WTC11 (cell line): Measurements from ENCODE around the gene NAGA. TPM values are rescaled to one million over a fixed set of nuclear protein-coding genes. Genes with fewer than 3 reads are reported as not detected.
"Not testable (repeated sequence)": the region's sequence is repeated elsewhere in the genome, so short reads cannot be mapped to it uniquely, and the experiment has no call there.

ENCODE experiments used
- ATAC-seq: fragments of 200-7000 bp; cut with Tn5 transposase; 2 replicates; pipeline ENCODE4 v1.10.0; 2021; ENCODE audit warnings: mild to moderate bottlenecking, moderate library complexity
- CTCF ChIA-PET: fragments of 300-600 bp; sonication (Branson Sonifier 250); formaldehyde crosslinking; loops from one replicate; lab custom pipeline; 2021; ENCODE audit warnings: antibody characterized with exemption; lab: Charles Lee
- POLR2A ChIA-PET: fragments of 350-600 bp; sonication (Branson Sonifier 250); formaldehyde crosslinking; loops from one replicate; lab custom pipeline; 2021; ENCODE audit warnings: antibody characterized with exemption; lab: Charles Lee
- DNase-seq: peaks from one replicate; pipeline ENCODE4 v3.0.0; 2021; ENCODE audit warnings: low spot score
- H3K27ac Mint-ChIP-seq: 2 replicates; pipeline ENCODE4 v1.8.0; 2021; ENCODE audit warnings: mixed read lengths
- H3K27me3 Mint-ChIP-seq: 2 replicates; pipeline ENCODE4 v1.8.0; 2021; ENCODE audit warnings: low read depth, mild to moderate bottlenecking, moderate library complexity, mixed read lengths
- H3K36me3 Mint-ChIP-seq: 2 replicates; pipeline ENCODE4 v1.8.0; 2021; ENCODE audit warnings: mixed read lengths
- H3K4me1 Mint-ChIP-seq: 2 replicates; pipeline ENCODE4 v1.8.0; 2022; ENCODE audit warnings: mixed read lengths
- H3K4me3 Mint-ChIP-seq: 2 replicates; pipeline ENCODE4 v1.8.0; 2021; ENCODE audit warnings: mild to moderate bottlenecking, moderate library complexity, mixed read lengths
- H3K9me3 Mint-ChIP-seq: 2 replicates; pipeline ENCODE4 v1.8.0; 2021; ENCODE audit warnings: mixed read lengths
- CREM ChIP-seq: sonication (generic); formaldehyde crosslinking; IDR thresholded peaks from 2 replicates; pipeline ENCODE4 v1.8.1; 2022; ENCODE audit warnings: mild to moderate bottlenecking, missing genetic modification reagents, moderate library complexity
- GRHL2 ChIP-seq: fragments of 250-450 bp; sonication (Bioruptor Pico); IDR thresholded peaks from 2 replicates; pipeline ENCODE4 v1.8.0; 2022; ENCODE audit warnings: mild to moderate bottlenecking, moderate library complexity; ENCODE audit not compliant: insufficient replicate concordance, severe bottlenecking
- GTF2I ChIP-seq: fragments of 250-450 bp; sonication (Bioruptor Pico); conservative IDR thresholded peaks from 2 replicates; pipeline ENCODE4 v1.4.0; 2021; ENCODE audit warnings: mild to moderate bottlenecking
- JAZF1 ChIP-seq: fragments of 250-450 bp; sonication (Bioruptor Pico); IDR thresholded peaks from 2 replicates; pipeline ENCODE4 v1.9.0; 2021; ENCODE audit warnings: moderate library complexity, mild to moderate bottlenecking, inconsistent platforms
- PREB ChIP-seq: sonication (generic); formaldehyde crosslinking; IDR thresholded peaks from 2 replicates; pipeline ENCODE4 v1.8.1; 2022; ENCODE audit warnings: mild to moderate bottlenecking, missing genetic modification reagents, moderate library complexity, borderline replicate concordance
- ZNF317 ChIP-seq: sonication (generic); formaldehyde crosslinking; IDR thresholded peaks from 2 replicates; pipeline ENCODE4 v1.8.1; 2023; ENCODE audit warnings: low read depth, mild to moderate bottlenecking, moderate library complexity, missing genetic modification reagents, borderline replicate concordance
- ZNF416 ChIP-seq: fragments of 250-450 bp; sonication (Bioruptor Pico); IDR thresholded peaks from 2 replicates; pipeline ENCODE4 v1.9.0; 2021; ENCODE audit warnings: mild to moderate bottlenecking, inconsistent platforms
- ZNF423 ChIP-seq: fragments of 250-450 bp; sonication (Bioruptor Pico); IDR thresholded peaks from 2 replicates; pipeline ENCODE4 v2.1.2; 2022; ENCODE audit warnings: mild to moderate bottlenecking, moderate library complexity
- total RNA-seq: library from RNA; stranded (reverse); gene quantifications from 3 replicates; pipeline ENCODE4 v1.2.3, GENCODE V29; 2021
- TF ChIP-seq, protein P1 (sequence below): sonication (generic); formaldehyde crosslinking; IDR thresholded peaks from 2 replicates; pipeline ENCODE4 v1.8.1; 2023; ENCODE audit warnings: mild to moderate bottlenecking, moderate library complexity, missing genetic modification reagents
- TF ChIP-seq, protein P2 (sequence below): sonication (generic); formaldehyde crosslinking; IDR thresholded peaks from 2 replicates; pipeline ENCODE4 v1.8.1; 2023; ENCODE audit warnings: mild to moderate bottlenecking, missing genetic modification reagents, moderate library complexity

The NAGA gene
- total RNA-seq, 1 experiment from 2014 or later = 19.4 TPM

GRCh38 chr22:42072606-42073330 lies 2.2 kb upstream of the NAGA start:
- Mint-ChIP-seq H3K4me3 (peak overlapping the region; percentile 63; the same call in 1 of the 2 replicates), H3K9me3 (no peaks in the 10 kb centered on the region), H3K27ac (no peak overlapping the region), H3K4me1 (peaks cover 40% of the 10 kb centered on the region), H3K36me3 (peaks cover 2% of the 10 kb centered on the region), H3K27me3 (peaks cover 28% of the 10 kb centered on the region)
- ATAC-seq = no peak
- DNase-seq = no peak
- POLR2A ChIA-PET = no interaction called here
- TF ChIP-seq ZNF423 (CRISPR knock-in tag) (no peak), GRHL2 (CRISPR knock-in tag) (no peak)
- CTCF ChIA-PET = no interaction called here

DNA sequence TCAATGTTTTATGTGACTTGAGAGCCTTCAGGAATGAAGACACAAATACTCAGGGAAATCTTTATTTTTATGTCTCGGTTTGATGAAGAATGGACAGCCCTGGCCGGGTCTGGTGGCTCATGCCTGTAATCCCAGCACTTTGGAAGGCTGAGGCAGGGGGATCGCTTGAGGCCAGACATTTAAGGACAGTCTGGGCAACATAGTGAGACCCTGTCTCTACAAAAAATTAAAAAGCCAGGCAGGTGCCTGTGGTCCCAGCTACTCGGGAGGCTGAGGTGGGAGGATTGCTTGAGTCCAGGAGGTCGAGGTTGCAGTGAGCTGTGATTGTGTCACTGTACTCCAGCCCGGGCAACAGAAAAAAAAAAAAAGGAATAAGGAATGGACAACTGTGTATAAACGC lies 896 bp upstream of the NAGA start:
- peaks cover 28% of the 10 kb centered on the region for H3K27me3 Mint-ChIP-seq
- not testable (repeated sequence) for H3K9me3 Mint-ChIP-seq, ATAC-seq, DNase-seq, H3K27ac Mint-ChIP-seq
- POLR2A ChIA-PET = interaction anchor here (0.6 to 2.8 kb wide), 3 partner anchors 19 to 141 kb away, joined by 6 to 10 read pairs (median 6); partner anchors contain the start of genes CENPM and NDUFA6
- peaks cover 12% of the 10 kb centered on the region for H3K36me3 Mint-ChIP-seq
- CTCF ChIA-PET = interaction anchor here (1.0 to 2.8 kb wide), 3 partner anchors 19 to 372 kb away, joined by 3 to 22 read pairs (median 4); partner anchors contain the start of genes NDUFA6 and SMIM45
- peak overlapping the region; percentile 72; the same call in 1 of the 2 replicates for H3K4me3 Mint-ChIP-seq
- peaks cover 40% of the 10 kb centered on the region for H3K4me1 Mint-ChIP-seq

DNA sequence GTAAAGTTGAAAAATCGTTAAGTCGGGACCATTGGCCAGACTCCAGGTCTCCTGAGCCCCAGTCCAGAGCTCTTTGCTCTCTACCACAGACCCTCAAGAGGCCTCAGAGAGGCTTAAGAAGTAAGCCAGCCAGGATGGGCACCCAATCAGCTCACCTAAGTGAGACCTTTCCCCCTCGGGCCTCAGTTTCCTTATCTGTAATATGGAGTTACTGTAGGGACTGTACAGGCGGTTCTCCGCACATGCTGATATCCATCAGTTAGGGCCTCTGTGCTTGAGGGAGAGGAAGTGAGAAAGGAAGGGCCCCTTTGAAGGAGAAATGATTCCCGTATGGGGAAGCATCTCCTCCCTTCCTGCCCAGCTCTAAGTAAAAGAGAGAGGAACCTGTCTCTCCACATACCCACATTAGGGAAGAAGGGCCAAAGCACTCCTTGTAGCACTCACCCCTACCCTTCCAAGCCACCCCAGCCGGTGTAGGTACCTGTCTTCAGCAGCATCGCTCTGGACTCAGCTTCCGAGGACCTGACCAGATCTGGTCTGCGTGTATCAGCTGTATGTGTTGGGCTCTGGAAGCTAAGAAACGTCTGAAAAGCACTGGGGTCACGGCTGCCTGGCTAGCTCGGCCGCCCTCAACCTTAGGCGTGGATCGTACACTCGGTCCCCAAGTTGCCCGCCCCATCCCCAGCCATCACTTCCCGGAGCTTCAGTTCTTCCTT lies 653 bp downstream of the NAGA start:
- H3K4me3 Mint-ChIP-seq = peak overlapping the region; percentile 72
- H3K4me1 Mint-ChIP-seq = peaks cover 51% of the 10 kb centered on the region
- 0 out of 2 replicates have a peak, but pooled peaks have one; percentile 29 for TF ChIP-seq ZNF317 (CRISPR knock-in tag)
- no peak for TF ChIP-seq GTF2I
- TF ChIP-seq, all 79 proteins: peak for 1
- ChIA-PET POLR2A (interaction anchor here (0.5 to 2.8 kb wide), 6 partner anchors 10 to 126 kb away, joined by 3 to 10 read pairs (median 3); partner anchors contain the start of gene NDUFA6), CTCF (interaction anchor here (1.1 to 2.8 kb wide), 6 partner anchors 21 to 373 kb away, joined by 3 to 22 read pairs (median 6); partner anchors contain the start of genes NDUFA6 and TNFRSF13C)
- DNase-seq = no peak
- ATAC-seq = peak; percentile 1; the same call in 1 of the 2 replicates
- peaks cover 28% of the 10 kb centered on the region for H3K27me3 Mint-ChIP-seq
- H3K9me3 Mint-ChIP-seq = no peaks in the 10 kb centered on the region
- H3K27ac Mint-ChIP-seq = peak overlapping the region; percentile 8; the same call in 1 of the 2 replicates
- H3K36me3 Mint-ChIP-seq = peaks cover 24% of the 10 kb centered on the region

GRCh38 chr22:42068291-42068690 lies 2.3 kb downstream of the NAGA start:
- Mint-ChIP-seq H3K27ac (no peak overlapping the region), H3K4me1 (peaks cover 49% of the 10 kb centered on the region), H3K9me3 (no peaks in the 10 kb centered on the region), H3K4me3 (no peak overlapping the region), H3K27me3 (peaks cover 23% of the 10 kb centered on the region), H3K36me3 (peaks cover 27% of the 10 kb centered on the region)
- ChIA-PET POLR2A (no interaction called here), CTCF (interaction anchor here (1.0 kb wide), 1 partner anchor 142 kb away, joined by 3 read pairs; no protein-coding TSS in a partner anchor)
- ATAC-seq (no peak), DNase-seq (peak; percentile 4)
- TF ChIP-seq PREB (CRISPR knock-in tag) = no peak
- TF ChIP-seq CREM (CRISPR knock-in tag) = no peak
- TF ChIP-seq GTF2I = no peak
- TF ChIP-seq, protein P1, sequence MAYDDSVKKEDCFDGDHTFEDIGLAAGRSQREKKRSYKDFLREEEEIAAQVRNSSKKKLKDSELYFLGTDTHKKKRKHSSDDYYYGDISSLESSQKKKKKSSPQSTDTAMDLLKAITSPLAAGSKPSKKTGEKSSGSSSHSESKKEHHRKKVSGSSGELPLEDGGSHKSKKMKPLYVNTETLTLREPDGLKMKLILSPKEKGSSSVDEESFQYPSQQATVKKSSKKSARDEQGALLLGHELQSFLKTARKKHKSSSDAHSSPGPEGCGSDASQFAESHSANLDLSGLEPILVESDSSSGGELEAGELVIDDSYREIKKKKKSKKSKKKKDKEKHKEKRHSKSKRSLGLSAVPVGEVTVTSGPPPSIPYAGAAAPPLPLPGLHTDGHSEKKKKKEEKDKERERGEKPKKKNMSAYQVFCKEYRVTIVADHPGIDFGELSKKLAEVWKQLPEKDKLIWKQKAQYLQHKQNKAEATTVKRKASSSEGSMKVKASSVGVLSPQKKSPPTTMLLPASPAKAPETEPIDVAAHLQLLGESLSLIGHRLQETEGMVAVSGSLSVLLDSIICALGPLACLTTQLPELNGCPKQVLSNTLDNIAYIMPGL (CRISPR knock-in tag) = no peak
- no peak for TF ChIP-seq ZNF317 (CRISPR knock-in tag)
- no peak for TF ChIP-seq ZNF423 (CRISPR knock-in tag)
- no peak for TF ChIP-seq ZNF416 (CRISPR knock-in tag)
- no peak for TF ChIP-seq JAZF1 (CRISPR knock-in tag)
- TF ChIP-seq, protein P2, sequence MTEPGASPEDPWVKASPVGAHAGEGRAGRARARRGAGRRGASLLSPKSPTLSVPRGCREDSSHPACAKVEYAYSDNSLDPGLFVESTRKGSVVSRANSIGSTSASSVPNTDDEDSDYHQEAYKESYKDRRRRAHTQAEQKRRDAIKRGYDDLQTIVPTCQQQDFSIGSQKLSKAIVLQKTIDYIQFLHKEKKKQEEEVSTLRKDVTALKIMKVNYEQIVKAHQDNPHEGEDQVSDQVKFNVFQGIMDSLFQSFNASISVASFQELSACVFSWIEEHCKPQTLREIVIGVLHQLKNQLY = no peak
